Liver (tissue), 9 donors: ENCODE measurements around the gene DTX3L. TPM values are rescaled to one million over a fixed set of nuclear protein-coding genes. Genes with fewer than 3 reads are reported as not detected.

ENCODE experiments used
- DNase-seq: peaks from one replicate; pipeline ENCODE4 v3.0.0-alpha.2; 2017; ENCODE audit warnings: low spot score
- H3K27ac ChIP-seq, 2 donors: one replicate each; pipeline ENCODE4 v1.7.0; 2013; ENCODE audit warnings: inconsistent platforms in 2 of 2, low read length in 2 of 2, control low read depth in 1 of 2, low read depth in 1 of 2, mild to moderate bottlenecking in 1 of 2
- H3K27me3 ChIP-seq, 4 donors: one replicate each; pipeline versions ENCODE4 v1.6.1 to v1.7.0; 2013; ENCODE audit warnings: low read length in 3 of 4, inconsistent platforms in 1 of 4, mild to moderate bottlenecking in 1 of 4, moderate library complexity in 1 of 4; ENCODE audit not compliant: control insufficient read depth in 4 of 4, insufficient read depth in 4 of 4
- H3K36me3 ChIP-seq, 4 donors: one replicate each; pipeline versions ENCODE4 v1.6.1 to v1.7.0; 2013; ENCODE audit warnings: low read length in 3 of 4, mild to moderate bottlenecking in 3 of 4, low read depth in 1 of 4, moderate library complexity in 1 of 4; ENCODE audit not compliant: control insufficient read depth in 4 of 4, insufficient read depth in 3 of 4
- H3K4me1 ChIP-seq, 4 donors: one replicate each; pipeline versions ENCODE4 v1.6.1 to v1.7.0; 2013; ENCODE audit warnings: low read length in 3 of 4, mild to moderate bottlenecking in 3 of 4, moderate library complexity in 1 of 4; ENCODE audit not compliant: control insufficient read depth in 4 of 4, insufficient read depth in 4 of 4
- H3K4me3 ChIP-seq, 3 donors: one replicate each; pipeline versions ENCODE4 v1.6.1 to v1.7.0; 2013; ENCODE audit warnings: low read length in 3 of 3, control low read depth in 1 of 3, low read depth in 1 of 3, mild to moderate bottlenecking in 1 of 3
- H3K9ac ChIP-seq, 2 donors: one replicate each; pipeline ENCODE4 v1.7.0; 2013; ENCODE audit warnings: low read length in 2 of 2, mild to moderate bottlenecking in 2 of 2, moderate library complexity in 2 of 2, control low read depth in 1 of 2, low read depth in 1 of 2
- H3K9me3 ChIP-seq, 4 donors: one replicate each; pipeline versions ENCODE4 v1.6.1 to v1.7.0; 2013; ENCODE audit warnings: low read length in 3 of 4; ENCODE audit not compliant: control insufficient read depth in 4 of 4
- ATF3 ChIP-seq: IDR thresholded peaks from 2 replicates; pipeline ENCODE4 v1.6.1; 2016; ENCODE audit warnings: antibody characterized with exemption
- CTCF ChIP-seq: fragments of 150-350 bp; IDR thresholded peaks from 2 replicates; pipeline ENCODE4 v1.5.1; 2017; ENCODE audit warnings: improper control_type of control experiment, low read depth, low read length; ENCODE audit not compliant: missing input control
- EGR1 ChIP-seq, 2 donors: IDR thresholded peaks; 2 replicates each; pipeline ENCODE4 v1.6.1; 2016 to 2018; ENCODE audit warnings: antibody characterized with exemption in 2 of 2, low read depth in 2 of 2
- FOXA1 ChIP-seq: IDR thresholded peaks from 2 replicates; pipeline ENCODE4 v1.6.1; 2016; ENCODE audit warnings: antibody characterized with exemption
- FOXA2 ChIP-seq: IDR thresholded peaks from 2 replicates; pipeline ENCODE4 v1.6.1; 2016; ENCODE audit warnings: antibody characterized with exemption
- GABPA ChIP-seq, 2 donors: IDR thresholded peaks in 1 of 2; conservative IDR thresholded peaks in 1 of 2; 2 replicates each; pipeline ENCODE4 v1.6.1; 2016; ENCODE audit warnings: antibody characterized with exemption in 2 of 2, mild to moderate bottlenecking in 1 of 2, moderate library complexity in 1 of 2
- HNF4A ChIP-seq, 2 donors: conservative IDR thresholded peaks; 2 replicates each; pipeline ENCODE4 v1.6.1; 2016; ENCODE audit warnings: antibody characterized with exemption in 2 of 2, mild to moderate bottlenecking in 2 of 2
- HNF4G ChIP-seq: IDR thresholded peaks from 2 replicates; pipeline ENCODE4 v1.6.1; 2016; ENCODE audit warnings: antibody characterized with exemption
- JUND ChIP-seq, 2 donors: IDR thresholded peaks; 2 replicates each; pipeline ENCODE4 v1.6.1; 2016; ENCODE audit warnings: antibody characterized with exemption in 2 of 2
- MAX ChIP-seq: IDR thresholded peaks from 2 replicates; pipeline ENCODE4 v1.6.1; 2016; ENCODE audit warnings: antibody characterized with exemption
- NR2F2 ChIP-seq: IDR thresholded peaks from 2 replicates; pipeline ENCODE4 v1.6.1; 2016; ENCODE audit warnings: antibody characterized with exemption
- RAD21 ChIP-seq, 2 donors: IDR thresholded peaks; 2 replicates each; pipeline ENCODE4 v1.6.1; 2016; ENCODE audit warnings: antibody characterized with exemption in 2 of 2, mild to moderate bottlenecking in 2 of 2
- REST ChIP-seq: IDR thresholded peaks from 2 replicates; pipeline ENCODE4 v1.6.1; 2016; ENCODE audit warnings: antibody characterized with exemption, mild to moderate bottlenecking
- RXRA ChIP-seq, 2 donors: IDR thresholded peaks; 2 replicates each; pipeline ENCODE4 v1.6.1; 2017 to 2018; ENCODE audit warnings: antibody characterized with exemption in 2 of 2, mild to moderate bottlenecking in 1 of 2
- SP1 ChIP-seq: IDR thresholded peaks from 2 replicates; pipeline ENCODE4 v1.6.1; 2018; ENCODE audit warnings: antibody characterized with exemption, mild to moderate bottlenecking
- TAF1 ChIP-seq: conservative IDR thresholded peaks from 2 replicates; pipeline ENCODE4 v1.6.1; 2016; ENCODE audit warnings: antibody characterized with exemption, mild to moderate bottlenecking
- YY1 ChIP-seq: IDR thresholded peaks from 2 replicates; pipeline ENCODE4 v1.6.1; 2016; ENCODE audit warnings: antibody characterized with exemption, mild to moderate bottlenecking
- ZBTB33 ChIP-seq: IDR thresholded peaks from 2 replicates; pipeline ENCODE4 v1.6.1; 2016; ENCODE audit warnings: antibody characterized with exemption
- WGBS: extraction: QIAGEN DNeasy Blood & Tissue Kit; methylation state at CpG from one replicate; pipeline ENCODE4 v1.1.7; 2013; 5-methylcytosine and 5-hydroxymethylcytosine counted together
- polyA plus RNA-seq, 2 donors: library from polyadenylated mRNA; stranded (reverse) in 1 of 2; unstranded in 1 of 2; fragments of 200-250 nt in 1 of 2; fragments of >200 nt in 1 of 2; fragmentation: Nextera tagmentation in 1 of 2; extraction: Ambion mirVana in 1 of 2; gene quantifications; one replicate each; pipeline versions ENCODE4 v1.2.1 to v1.2.3, GENCODE V29; 2013 to 2015
- total RNA-seq, 2 donors: library from RNA; depleted of rRNA; stranded (reverse); fragments of >200 nt; gene quantifications; one replicate each; pipeline ENCODE4 v1.2.3, GENCODE V29; 2014
- donor health status: healthy.
- donor health status: healthy.
- donor health status: healthy.
- donor health status: healthy.
- donor health status: healthy.

Gene DTX3L
- total and polyA plus RNA-seq, 4 donors = 16.9 to 44.5 (median 23.5) TPM

- no peak for DNase-seq
- H3K4me1 ChIP-seq = peaks cover 3 to 40% (median 29%) of the 10 kb centered on the region in 4 donors
- H3K9ac ChIP-seq = no peak overlapping the region
- H3K27me3 ChIP-seq = no peaks in the 10 kb centered on the region
- no peaks in the 10 kb centered on the region for H3K36me3 ChIP-seq
- WGBS = 55% methylated on average over 3 of the region's 3 CpGs
- TF ChIP-seq SP1 (no peak), HNF4G (no peak), ATF3 (peak; percentile 32), CTCF (no peak), JUND (IDR thresholded peaks at IDR 0.05) (peak in 1 of 2 donors; percentile 27), RXRA (IDR thresholded peaks at IDR 0.05) (peak in 1 of 2 donors; percentile 41), HNF4A (conservative IDR thresholded peaks at IDR 0.05) (peak; percentile 60 to 74), FOXA2 (no peak), ZBTB33 (no peak), RAD21 (IDR thresholded peaks at IDR 0.05) (peak; percentile 15 to 47)
- no peak overlapping the region for H3K27ac ChIP-seq
- no peak overlapping the region for H3K4me3 ChIP-seq
- H3K9me3 ChIP-seq = no peaks in the 10 kb centered on the region
Measured at GRCh38 chr3:122515870-122516269, 48.3 kb upstream of the DTX3L start.

- no peak for DNase-seq
- Histone ChIP-seq H3K27ac (no peak overlapping the region), H3K4me3 (no peak overlapping the region), H3K36me3 (no peaks in the 10 kb centered on the region), H3K9me3 (no peaks in the 10 kb centered on the region), H3K9ac (no peak overlapping the region), H3K4me1 (peaks cover 2 to 31% (median 20%) of the 10 kb centered on the region in 4 donors), H3K27me3 (no peaks in the 10 kb centered on the region)
- TF ChIP-seq ATF3 (no peak), ZBTB33 (no peak), HNF4A (conservative IDR thresholded peaks at IDR 0.05) (no peak), YY1 (no peak), REST (no peak), GABPA (IDR thresholded peaks at IDR 0.05 in 1 of 2, conservative IDR thresholded peaks at IDR 0.05 in 1 of 2) (no peak), RAD21 (IDR thresholded peaks at IDR 0.05) (no peak), SP1 (no peak), HNF4G (no peak), NR2F2 (no peak), EGR1 (IDR thresholded peaks at IDR 0.05; ENCODE audit: low read depth in 2 of 2) (no peak), CTCF (no peak), RXRA (IDR thresholded peaks at IDR 0.05) (no peak), JUND (IDR thresholded peaks at IDR 0.05) (no peak), TAF1 (no peak), MAX (no peak), FOXA1 (no peak), FOXA2 (no peak)
- 93% methylated on average over 6 of the region's 6 CpGs for WGBS
Measured at GRCh38 chr3:122516846-122517360, 47.2 kb upstream of the DTX3L start.
